Mesodermal cell (in vitro differentiated cells): ENCODE measurements around the gene CDK10. TPM values are rescaled to one million over a fixed set of nuclear protein-coding genes. Genes with fewer than 3 reads are reported as not detected.

Experiments
- H3K27ac ChIP-seq: 2 replicates; pipeline ENCODE4 v1.7.0; 2013; ENCODE audit warnings: mild to moderate bottlenecking, low read depth, low read length, moderate library complexity; ENCODE audit not compliant: severe bottlenecking
- H3K36me3 ChIP-seq: 2 replicates; pipeline ENCODE4 v1.7.1; 2013; ENCODE audit warnings: mild to moderate bottlenecking, low read length, moderate library complexity; ENCODE audit not compliant: control insufficient read depth, insufficient read depth
- H3K4me1 ChIP-seq: one replicate; pipeline ENCODE4 v1.7.1; 2013; ENCODE audit warnings: mild to moderate bottlenecking, low read length; ENCODE audit not compliant: insufficient read depth, control insufficient read depth, poor library complexity, severe bottlenecking
- H3K4me3 ChIP-seq: 2 replicates; pipeline ENCODE4 v1.7.0; 2013; ENCODE audit warnings: low read length, control low read depth, mild to moderate bottlenecking; ENCODE audit not compliant: insufficient read depth, poor library complexity, severe bottlenecking; ENCODE audit errors: extremely low read depth
- H3K9me3 ChIP-seq: 2 replicates; pipeline ENCODE4 v1.7.1; 2013; ENCODE audit warnings: mild to moderate bottlenecking, low read length, moderate library complexity; ENCODE audit not compliant: control insufficient read depth
- WGBS, 2 experiments: methylation state at CpG; one replicate each; pipeline ENCODE4 v1.1.5; 2013; ENCODE audit warnings: missing lambda C conversion rate in 2 of 2; ENCODE audit not compliant: insufficient coverage in 2 of 2; 5-methylcytosine and 5-hydroxymethylcytosine counted together
- polyA plus RNA-seq, 2 experiments: library from polyadenylated mRNA; stranded (reverse); fragments of 50-300 nt; gene quantifications; one replicate each; pipeline ENCODE4 v1.2.3, GENCODE V29; 2013

Gene CDK10, protein sequence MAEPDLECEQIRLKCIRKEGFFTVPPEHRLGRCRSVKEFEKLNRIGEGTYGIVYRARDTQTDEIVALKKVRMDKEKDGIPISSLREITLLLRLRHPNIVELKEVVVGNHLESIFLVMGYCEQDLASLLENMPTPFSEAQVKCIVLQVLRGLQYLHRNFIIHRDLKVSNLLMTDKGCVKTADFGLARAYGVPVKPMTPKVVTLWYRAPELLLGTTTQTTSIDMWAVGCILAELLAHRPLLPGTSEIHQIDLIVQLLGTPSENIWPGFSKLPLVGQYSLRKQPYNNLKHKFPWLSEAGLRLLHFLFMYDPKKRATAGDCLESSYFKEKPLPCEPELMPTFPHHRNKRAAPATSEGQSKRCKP
- polyA plus RNA-seq (2013, experiment 1 of 2), result 74.6 TPM
- 50.6 TPM for polyA plus RNA-seq (2013, experiment 2 of 2)

DNA sequence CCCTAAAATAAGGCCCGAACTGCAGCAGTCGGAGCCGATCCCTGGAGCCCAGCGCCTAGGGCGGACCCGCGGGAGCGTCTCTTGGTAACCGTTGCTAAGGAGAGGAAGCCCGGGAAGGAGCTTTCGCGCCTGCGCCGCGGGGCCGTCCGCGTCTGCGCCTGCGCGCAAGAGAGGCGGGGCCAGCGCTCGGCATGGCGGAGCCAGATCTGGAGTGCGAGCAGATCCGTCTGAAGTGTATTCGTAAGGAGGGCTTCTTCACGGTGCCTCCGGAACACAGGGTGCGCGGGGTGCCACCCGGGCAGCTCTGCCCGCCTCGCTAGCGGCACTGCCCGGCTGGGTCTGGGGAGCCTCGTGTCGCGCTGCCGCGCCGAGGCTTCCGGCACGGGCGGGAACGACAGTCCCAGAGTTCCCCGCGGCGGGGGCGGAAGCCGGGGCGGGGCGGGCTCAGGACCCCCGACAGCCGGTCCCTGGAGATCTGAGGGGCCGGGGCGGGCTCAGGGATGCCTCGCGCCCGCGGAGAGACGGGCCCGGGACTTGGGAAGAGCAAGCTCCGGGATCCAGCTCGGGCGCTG, at the start of gene CDK10:
CDK10 (plus strand) TSS at position 170 of the 572 bp plus-strand sequence; CDS start at position 192, 22 bp downstream.
- Histone ChIP-seq H3K4me3 (peak within 1 kb of the TSS; percentile 76), H3K4me1 (no peaks in the 10 kb centered on the region), H3K36me3 (peaks cover 69% of the 10 kb centered on the region), H3K9me3 (peaks cover 14% of the 10 kb centered on the region), H3K27ac (peak within 1 kb of the TSS; percentile 79)
- WGBS, 2 experiments, result 1% methylated on average over 54 to 66 of the region's 67 CpGs

DNA sequence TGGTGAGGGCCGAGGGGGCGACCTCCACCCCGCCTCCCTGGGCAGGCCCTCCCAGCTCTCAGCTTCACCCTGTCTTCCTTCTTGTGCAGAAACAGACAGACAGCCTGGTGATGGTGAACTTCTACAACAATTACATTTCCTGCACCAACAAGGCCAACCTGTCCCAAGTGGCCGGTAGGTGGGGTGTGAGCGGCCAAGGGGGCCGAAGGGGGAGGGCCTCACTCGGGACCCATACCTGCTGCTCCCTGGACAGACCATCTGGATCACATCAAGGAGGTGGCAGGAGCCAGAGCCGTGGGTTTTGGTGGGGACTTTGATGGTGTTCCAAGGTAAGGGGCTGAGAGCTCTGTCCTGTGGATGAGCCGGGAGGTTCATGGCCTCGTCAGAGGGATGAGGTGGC, 49.1 kb upstream of the CDK10 start:
- no peak overlapping the region for H3K27ac ChIP-seq
- H3K4me3 ChIP-seq, result no peak overlapping the region
- WGBS, 2 experiments, result 80 to 85% methylated on average over 3 to 10 of the region's 10 CpGs
- H3K36me3 ChIP-seq, result no peaks in the 10 kb centered on the region
- H3K9me3 ChIP-seq, result no peaks in the 10 kb centered on the region
- H3K4me1 ChIP-seq, result peaks cover 5% of the 10 kb centered on the region

DNA sequence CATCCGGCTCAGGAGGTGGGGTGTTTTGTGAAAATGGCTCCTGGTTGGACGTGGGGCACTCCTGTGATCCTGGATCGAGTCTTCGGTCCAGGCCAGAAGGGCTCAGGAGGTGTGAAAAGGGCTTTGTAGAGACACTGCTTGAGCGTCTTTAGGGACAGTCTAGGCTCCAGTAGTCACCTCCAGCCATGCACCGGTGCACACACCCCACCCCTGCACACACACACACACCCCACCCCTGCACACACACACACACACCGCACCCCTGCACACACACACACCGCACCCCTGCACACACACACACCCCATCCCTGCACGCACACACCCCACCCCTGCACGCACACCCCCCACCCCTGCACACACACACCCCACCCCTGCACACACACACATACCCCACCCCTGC, 48.0 kb upstream of the CDK10 start:
- Histone ChIP-seq H3K27ac (no peak overlapping the region), H3K9me3 (no peaks in the 10 kb centered on the region), H3K4me1 (peaks cover 5% of the 10 kb centered on the region), H3K4me3 (no peak overlapping the region), H3K36me3 (no peaks in the 10 kb centered on the region)
- 94 to 95% methylated on average over 4 of the region's 10 CpGs for WGBS, 2 experiments

DNA sequence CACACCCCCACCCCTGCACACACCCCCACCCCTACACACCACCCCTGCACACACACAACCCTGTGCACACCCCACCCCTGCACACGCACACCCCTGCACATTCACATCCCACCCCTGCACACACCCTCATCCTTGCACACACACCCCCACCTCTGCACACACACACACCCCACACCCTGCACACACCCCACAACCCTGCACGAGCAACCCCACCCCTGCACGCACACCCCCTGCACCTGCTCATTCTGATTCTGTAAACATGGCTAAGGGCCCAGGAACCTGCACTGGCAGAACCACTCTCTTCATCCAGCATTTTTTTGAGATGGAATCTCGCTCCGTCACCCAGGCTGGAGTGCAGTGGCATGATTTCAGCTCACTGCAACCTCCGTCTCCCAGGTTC, 47.1 kb upstream of the CDK10 start:
- peaks cover 3% of the 10 kb centered on the region for H3K36me3 ChIP-seq
- H3K9me3 ChIP-seq, result no peaks in the 10 kb centered on the region
- H3K4me3 ChIP-seq, result no peak overlapping the region
- H3K4me1 ChIP-seq, result peaks cover 5% of the 10 kb centered on the region
- 86 to 95% methylated on average over 5 of the region's 6 CpGs for WGBS, 2 experiments
- no peak overlapping the region for H3K27ac ChIP-seq

DNA sequence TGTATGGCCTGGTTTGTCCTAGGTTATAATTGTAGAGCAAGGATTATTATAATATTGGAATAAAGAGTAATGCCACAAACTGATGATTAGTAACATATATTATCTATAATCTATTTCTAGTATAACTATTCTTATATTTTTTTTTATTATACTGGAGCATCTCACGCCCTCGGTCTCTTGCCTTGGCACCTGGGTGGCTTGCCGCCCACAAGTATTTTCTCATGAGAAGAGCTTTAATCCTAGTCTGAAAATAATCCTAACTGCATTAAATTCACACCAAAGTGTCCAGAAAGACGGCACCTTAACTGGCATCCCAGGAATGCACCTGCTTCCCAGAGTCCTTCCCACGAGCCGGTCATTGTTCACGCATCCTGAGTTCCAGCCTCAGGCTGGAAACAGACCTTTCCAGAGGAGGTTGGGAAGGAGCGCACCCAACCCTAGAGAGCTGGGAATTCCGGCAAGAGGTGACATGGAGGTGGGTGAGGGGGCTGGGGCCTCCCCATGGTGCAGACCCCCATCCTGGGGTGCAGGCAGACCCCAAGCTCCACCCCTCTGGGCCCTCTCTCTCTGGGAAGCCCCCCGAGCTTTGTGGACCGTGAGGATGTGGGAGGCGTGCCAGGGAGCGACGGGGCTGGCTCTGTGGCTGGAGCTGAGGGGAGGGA, 44.9 kb upstream of the CDK10 start:
- WGBS, 2 experiments, result 83 to 85% methylated on average over 8 to 12 of the region's 14 CpGs
- Histone ChIP-seq H3K4me3 (no peak overlapping the region), H3K36me3 (peaks cover 25% of the 10 kb centered on the region)

DNA sequence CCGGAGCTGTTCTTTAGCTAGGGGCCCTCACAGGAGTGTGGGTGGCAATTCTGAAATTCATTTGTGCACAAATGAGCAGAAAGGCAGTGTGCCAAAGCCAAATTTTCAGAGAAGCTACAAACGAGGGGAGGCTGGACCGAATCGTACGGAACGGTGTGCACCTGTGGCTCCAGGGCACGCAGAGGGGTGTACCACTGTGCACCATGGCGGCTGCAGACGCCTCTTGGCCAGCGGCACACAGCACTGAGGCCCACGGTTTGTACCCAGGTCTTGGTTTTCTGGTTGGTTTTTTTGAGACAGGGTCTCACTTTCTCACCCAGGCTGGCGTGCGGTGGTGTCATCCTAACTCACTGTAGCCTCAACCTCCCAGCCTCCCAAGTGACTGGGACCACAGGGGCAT, 43.9 kb upstream of the CDK10 start:
- H3K4me3 ChIP-seq, result no peak overlapping the region
- 92 to 94% methylated on average over 10 to 11 of the region's 13 CpGs for WGBS, 2 experiments

More for the DNA sequence above, 44.9 kb upstream of the CDK10 start:
- no peak overlapping the region for H3K27ac ChIP-seq
- no peaks in the 10 kb centered on the region for H3K9me3 ChIP-seq
- peaks cover 5% of the 10 kb centered on the region for H3K4me1 ChIP-seq

DNA sequence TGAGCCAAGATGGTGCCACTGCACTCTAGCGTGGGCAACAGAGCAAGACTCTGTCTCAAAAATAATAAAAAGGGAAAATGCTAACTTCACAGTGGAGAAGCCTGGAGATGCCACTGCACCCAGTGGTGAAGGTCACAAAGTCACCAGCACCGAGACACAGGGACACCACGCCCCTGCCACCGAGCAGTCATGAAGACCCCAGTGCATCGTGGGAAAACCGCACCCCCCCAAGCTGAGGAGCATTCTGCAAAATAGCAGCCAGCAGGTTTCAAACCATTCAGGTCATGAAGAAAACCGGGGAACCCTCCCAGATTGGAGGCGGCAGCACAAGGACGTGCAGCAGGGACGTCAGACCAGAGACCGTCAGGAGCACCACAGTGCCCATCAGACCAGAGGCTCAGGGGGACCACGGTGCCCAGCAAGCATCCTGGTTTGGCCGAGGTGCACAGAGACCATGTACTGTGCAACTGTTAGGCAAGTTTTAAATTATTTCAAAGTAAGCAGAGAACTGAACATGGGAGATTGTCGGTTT, 42.7 kb upstream of the CDK10 start:
- no peaks in the 10 kb centered on the region for H3K9me3 ChIP-seq
- H3K27ac ChIP-seq, result no peak overlapping the region
- peaks cover 5% of the 10 kb centered on the region for H3K4me1 ChIP-seq
- 93 to 96% methylated on average over 13 to 14 of the region's 14 CpGs for WGBS, 2 experiments
- H3K4me3 ChIP-seq, result no peak overlapping the region
- H3K36me3 ChIP-seq, result peaks cover 36% of the 10 kb centered on the region

More for the DNA sequence above, 43.9 kb upstream of the CDK10 start:
- peaks cover 5% of the 10 kb centered on the region for H3K4me1 ChIP-seq
- H3K9me3 ChIP-seq, result no peaks in the 10 kb centered on the region
- H3K27ac ChIP-seq, result no peak overlapping the region
- H3K36me3 ChIP-seq, result peaks cover 33% of the 10 kb centered on the region

DNA sequence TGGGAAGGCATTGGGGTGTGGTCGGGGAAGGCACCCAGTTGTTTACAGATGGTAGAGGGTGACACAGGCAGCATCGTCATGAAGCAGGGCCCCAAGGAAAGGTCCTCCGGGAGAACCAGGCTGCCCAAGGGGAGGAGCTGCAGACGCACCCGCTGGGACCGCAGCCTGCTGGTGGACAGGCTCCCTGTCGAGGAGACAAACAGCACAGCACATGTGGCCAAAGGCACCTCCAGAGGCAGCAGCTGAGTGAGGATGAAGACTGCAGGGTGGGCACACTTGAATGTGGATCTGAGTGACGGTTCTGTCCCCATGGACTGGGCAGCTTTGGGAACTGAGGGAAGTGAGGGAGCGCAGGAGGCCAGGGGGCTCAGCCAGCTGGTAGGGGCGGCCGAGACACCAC, 41.4 kb upstream of the CDK10 start:
- 94 to 95% methylated on average over 7 to 9 of the region's 11 CpGs for WGBS, 2 experiments
- no peak overlapping the region for H3K27ac ChIP-seq
- H3K4me1 ChIP-seq, result peaks cover 5% of the 10 kb centered on the region
- H3K36me3 ChIP-seq, result peaks cover 45% of the 10 kb centered on the region
- no peaks in the 10 kb centered on the region for H3K9me3 ChIP-seq
- no peak overlapping the region for H3K4me3 ChIP-seq

DNA sequence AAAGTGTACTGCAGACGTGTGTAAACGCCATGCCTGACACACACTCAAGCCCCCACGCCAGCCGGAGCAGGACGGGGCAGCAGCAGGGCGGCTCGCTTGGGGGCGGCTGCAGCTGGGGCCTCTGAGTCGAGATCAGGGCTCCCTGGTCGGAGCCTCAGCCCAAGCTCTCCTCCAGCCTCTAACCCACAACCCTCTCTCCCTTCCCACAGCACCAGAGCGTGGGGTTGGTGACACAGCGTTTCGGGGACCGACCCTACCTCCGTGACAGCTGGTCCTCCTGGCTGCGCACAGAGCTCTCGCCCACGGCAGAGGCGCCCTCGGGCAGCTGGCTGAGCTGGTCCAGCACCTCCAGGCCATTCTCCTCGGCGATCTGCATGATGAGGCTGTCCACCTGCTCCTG, 40.2 kb upstream of the CDK10 start:
- H3K27ac ChIP-seq, result no peak overlapping the region
- H3K36me3 ChIP-seq, result peaks cover 56% of the 10 kb centered on the region
- H3K4me3 ChIP-seq, result no peak overlapping the region
- H3K4me1 ChIP-seq, result no peaks in the 10 kb centered on the region
- 93 to 96% methylated on average over 15 to 17 of the region's 22 CpGs for WGBS, 2 experiments
- H3K9me3 ChIP-seq, result no peaks in the 10 kb centered on the region

DNA sequence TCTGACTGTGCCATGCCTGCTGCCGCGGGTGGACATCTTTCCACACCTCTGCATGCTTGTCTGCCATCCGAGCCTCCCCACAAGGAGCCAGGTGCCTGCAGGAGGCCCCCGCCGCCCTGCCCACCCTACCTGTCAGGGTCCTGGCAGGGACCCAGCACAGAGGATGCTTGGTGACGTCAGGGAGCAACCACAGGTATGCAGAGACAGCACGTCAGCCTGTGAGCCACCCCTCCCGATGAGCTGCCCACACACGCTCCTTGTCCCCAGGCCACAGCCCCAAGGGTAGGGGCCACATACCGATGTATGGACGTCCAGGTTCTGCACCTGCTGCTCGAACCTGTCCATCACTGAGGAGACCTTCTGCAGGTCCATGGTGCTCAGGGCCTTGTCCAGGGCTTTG, 39.6 kb upstream of the CDK10 start:
- Histone ChIP-seq H3K27ac (no peak overlapping the region), H3K4me3 (no peak overlapping the region), H3K4me1 (no peaks in the 10 kb centered on the region), H3K36me3 (peaks cover 62% of the 10 kb centered on the region), H3K9me3 (no peaks in the 10 kb centered on the region)
- 98 to 99% methylated on average over 7 to 12 of the region's 12 CpGs for WGBS, 2 experiments
